ENCODE measurements around the gene PHGDH.

DNA sequence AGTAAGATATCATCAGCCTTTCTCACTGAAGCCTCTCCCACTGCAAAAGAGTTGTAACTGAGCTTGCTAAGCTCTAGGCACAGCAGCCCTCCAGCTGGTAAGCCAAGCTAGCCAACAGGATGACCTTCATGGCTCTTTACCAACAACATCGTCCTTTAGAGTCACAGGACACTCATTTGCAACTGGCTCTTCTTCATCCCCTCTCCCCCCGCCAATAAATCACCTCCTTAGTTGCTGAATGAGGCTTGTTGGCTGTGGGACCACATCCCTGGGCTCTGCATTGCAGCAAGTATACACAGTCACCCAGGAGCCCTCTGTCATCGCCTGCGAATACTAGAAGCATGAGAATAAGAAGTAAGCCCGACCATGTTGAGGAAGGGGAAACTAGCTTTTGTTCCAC lies 47.7 kb upstream of the PHGDH start:
- no peak for TF ChIP-seq POLR2A (IDR thresholded peaks at IDR 0.05)
- TF ChIP-seq, protein P1, sequence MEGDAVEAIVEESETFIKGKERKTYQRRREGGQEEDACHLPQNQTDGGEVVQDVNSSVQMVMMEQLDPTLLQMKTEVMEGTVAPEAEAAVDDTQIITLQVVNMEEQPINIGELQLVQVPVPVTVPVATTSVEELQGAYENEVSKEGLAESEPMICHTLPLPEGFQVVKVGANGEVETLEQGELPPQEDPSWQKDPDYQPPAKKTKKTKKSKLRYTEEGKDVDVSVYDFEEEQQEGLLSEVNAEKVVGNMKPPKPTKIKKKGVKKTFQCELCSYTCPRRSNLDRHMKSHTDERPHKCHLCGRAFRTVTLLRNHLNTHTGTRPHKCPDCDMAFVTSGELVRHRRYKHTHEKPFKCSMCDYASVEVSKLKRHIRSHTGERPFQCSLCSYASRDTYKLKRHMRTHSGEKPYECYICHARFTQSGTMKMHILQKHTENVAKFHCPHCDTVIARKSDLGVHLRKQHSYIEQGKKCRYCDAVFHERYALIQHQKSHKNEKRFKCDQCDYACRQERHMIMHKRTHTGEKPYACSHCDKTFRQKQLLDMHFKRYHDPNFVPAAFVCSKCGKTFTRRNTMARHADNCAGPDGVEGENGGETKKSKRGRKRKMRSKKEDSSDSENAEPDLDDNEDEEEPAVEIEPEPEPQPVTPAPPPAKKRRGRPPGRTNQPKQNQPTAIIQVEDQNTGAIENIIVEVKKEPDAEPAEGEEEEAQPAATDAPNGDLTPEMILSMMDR (IDR thresholded peaks at IDR 0.05), result no peak
- no peak for TF ChIP-seq POLR2AphosphoS5 (IDR thresholded peaks at IDR 0.05)
- no peak for TF ChIP-seq EP300 (IDR thresholded peaks at IDR 0.05)
